GM10266 (cell line): ENCODE results near the gene STRN4.

ENCODE experiments used
- DNase-seq: peaks from one replicate; pipeline ENCODE4 v3.0.0; 2012; ENCODE audit errors: extremely low spot score
- CTCF ChIP-seq: IDR thresholded peaks from 2 replicates; pipeline ENCODE4 v1.5.1; 2012; ENCODE audit warnings: mild to moderate bottlenecking, low read depth; ENCODE audit not compliant: control insufficient read depth, insufficient read depth; ENCODE audit errors: missing control alignments

Gene STRN4

DNA sequence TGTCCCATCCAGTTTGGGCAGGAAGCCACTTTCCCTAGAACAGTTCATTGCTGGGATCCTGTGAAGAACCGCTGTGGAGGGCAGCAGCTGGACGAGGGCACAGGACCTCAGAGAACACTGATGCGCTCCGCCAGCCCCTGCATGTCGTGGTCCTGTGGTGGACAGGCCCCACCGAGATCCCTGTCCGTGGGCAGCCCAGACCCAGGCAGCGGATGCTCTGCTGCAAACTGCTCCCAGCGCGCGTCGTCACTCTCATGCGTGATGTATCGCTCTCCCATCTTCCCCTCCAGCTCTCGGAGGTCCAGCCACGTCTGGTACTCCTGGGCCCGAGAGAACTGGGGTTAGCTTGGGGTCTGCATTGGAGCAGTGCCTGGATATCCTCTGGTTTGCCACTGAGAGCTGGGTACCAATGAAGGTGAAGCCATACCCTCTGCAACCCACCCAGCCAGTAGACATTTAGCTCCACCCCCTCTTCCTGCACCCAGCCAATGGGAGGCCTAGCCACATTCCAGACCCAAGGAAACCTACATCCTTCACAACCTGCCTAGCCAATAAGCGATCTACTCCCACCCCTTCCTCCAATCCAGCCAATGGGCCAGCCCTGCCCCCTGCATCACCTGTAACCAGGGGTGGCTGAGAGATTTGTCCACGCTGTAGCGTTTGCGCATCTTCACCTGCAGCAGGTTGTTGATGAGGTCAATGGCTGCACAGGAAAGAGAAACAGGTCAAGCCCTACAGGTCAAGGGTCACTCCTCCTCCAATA is 71.7 kb downstream of the STRN4 start:
- TF ChIP-seq CTCF, result no peak

GRCh38 chr19:46670813-46671212 is 75.4 kb downstream of the STRN4 start:
- no peak for DNase-seq
- TF ChIP-seq CTCF, result no peak

More for the DNA sequence above, 71.7 kb downstream of the STRN4 start:
- no peak for DNase-seq
